Measurements from ENCODE around the gene KLHL26.

DNA sequence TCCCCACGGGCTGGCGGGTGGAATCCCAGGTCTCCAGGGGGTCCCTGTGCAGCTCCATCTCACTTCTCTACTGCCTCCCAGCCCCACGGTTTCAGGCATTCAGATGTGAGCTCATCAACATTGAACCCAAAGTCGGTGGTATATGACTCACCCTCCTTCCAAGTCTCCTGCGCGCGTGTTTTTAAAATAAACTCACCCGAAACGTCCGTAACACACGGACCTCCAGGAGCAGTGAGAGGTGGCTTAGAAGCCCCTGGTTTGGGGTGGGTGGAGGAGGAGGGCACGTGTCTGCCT lies 32.6 kb downstream of the KLHL26 start:
- TF ChIP-seq, protein P1, sequence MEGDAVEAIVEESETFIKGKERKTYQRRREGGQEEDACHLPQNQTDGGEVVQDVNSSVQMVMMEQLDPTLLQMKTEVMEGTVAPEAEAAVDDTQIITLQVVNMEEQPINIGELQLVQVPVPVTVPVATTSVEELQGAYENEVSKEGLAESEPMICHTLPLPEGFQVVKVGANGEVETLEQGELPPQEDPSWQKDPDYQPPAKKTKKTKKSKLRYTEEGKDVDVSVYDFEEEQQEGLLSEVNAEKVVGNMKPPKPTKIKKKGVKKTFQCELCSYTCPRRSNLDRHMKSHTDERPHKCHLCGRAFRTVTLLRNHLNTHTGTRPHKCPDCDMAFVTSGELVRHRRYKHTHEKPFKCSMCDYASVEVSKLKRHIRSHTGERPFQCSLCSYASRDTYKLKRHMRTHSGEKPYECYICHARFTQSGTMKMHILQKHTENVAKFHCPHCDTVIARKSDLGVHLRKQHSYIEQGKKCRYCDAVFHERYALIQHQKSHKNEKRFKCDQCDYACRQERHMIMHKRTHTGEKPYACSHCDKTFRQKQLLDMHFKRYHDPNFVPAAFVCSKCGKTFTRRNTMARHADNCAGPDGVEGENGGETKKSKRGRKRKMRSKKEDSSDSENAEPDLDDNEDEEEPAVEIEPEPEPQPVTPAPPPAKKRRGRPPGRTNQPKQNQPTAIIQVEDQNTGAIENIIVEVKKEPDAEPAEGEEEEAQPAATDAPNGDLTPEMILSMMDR (conservative IDR thresholded peaks at IDR 0.05; ENCODE audit: low read depth, low read length) = no peak
- no peak for TF ChIP-seq EZH2 (IDR thresholded peaks at IDR 0.05; ENCODE audit: low read length, unreplicated experiment)
- no peak for TF ChIP-seq EZH2phosphoT487 (IDR thresholded peaks at IDR 0.05; ENCODE audit: borderline replicate concordance, low read length)
